ENCODE measurements around the gene LRRC55.

LRRC55 gene

DNA sequence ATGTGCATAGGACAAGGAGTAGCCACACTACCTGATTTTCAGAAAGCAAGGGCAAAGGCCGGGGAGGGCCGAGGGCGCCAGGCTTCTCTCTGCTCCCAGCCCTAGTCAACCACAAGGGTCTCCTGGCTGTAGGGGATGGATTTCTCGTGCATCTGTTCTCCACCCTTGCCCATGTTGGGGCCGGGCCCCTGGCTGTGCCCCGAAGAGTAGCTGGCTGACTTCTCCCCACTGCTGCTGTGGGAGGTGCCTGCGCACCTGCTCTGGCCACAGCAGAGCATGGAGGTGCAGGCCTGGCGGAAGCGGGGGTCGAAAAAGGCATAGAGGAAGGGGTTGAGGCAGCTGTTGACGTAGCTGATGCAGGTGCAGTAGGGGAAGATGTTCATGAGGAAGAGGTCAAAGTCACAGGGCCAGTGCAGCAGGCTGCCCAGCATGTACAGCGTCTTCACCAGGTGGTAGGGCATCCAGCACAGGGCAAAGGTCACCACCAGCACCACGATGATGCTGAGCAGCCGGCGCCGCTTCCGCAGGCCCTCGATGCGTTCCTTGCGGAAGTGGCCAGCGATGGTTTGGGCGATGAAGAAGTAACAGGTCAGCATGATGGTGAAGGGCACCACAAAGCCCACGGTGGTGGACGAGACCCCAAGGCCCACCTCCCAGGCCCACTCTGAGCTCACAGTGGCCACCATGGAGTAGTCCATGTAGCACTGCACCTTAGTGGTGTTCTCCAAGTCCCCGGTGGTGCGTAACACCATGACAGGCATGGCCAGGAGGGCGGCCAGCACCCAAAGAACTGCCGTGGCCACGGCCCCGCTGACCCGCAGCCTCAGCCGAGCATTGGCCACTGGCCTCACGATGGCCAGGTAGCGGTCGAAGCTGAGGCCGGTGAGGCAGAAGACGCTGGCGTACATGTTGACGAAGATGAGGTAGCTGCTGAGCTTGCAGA is 54.3 kb downstream of the LRRC55 start:
- H3K4me3 ChIP-seq (ENCODE audit: severe bottlenecking): no peak overlapping the region
- H3K4me1 ChIP-seq (ENCODE audit: insufficient read depth, poor library complexity, severe bottlenecking): no peaks in the 10 kb centered on the region
- H3K27ac ChIP-seq (ENCODE audit: poor library complexity, severe bottlenecking): no peak overlapping the region
- ATAC-seq (ENCODE audit: low read depth) (no peak), DNase-seq (ENCODE audit: low spot score) (no peak)
- no peaks in the 10 kb centered on the region for H3K9me3 ChIP-seq (ENCODE audit: severe bottlenecking)
- TF ChIP-seq, protein P1, sequence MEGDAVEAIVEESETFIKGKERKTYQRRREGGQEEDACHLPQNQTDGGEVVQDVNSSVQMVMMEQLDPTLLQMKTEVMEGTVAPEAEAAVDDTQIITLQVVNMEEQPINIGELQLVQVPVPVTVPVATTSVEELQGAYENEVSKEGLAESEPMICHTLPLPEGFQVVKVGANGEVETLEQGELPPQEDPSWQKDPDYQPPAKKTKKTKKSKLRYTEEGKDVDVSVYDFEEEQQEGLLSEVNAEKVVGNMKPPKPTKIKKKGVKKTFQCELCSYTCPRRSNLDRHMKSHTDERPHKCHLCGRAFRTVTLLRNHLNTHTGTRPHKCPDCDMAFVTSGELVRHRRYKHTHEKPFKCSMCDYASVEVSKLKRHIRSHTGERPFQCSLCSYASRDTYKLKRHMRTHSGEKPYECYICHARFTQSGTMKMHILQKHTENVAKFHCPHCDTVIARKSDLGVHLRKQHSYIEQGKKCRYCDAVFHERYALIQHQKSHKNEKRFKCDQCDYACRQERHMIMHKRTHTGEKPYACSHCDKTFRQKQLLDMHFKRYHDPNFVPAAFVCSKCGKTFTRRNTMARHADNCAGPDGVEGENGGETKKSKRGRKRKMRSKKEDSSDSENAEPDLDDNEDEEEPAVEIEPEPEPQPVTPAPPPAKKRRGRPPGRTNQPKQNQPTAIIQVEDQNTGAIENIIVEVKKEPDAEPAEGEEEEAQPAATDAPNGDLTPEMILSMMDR (IDR thresholded peaks at IDR 0.05; ENCODE audit: poor library complexity, severe bottlenecking): no peak
- H3K27me3 ChIP-seq (ENCODE audit: insufficient read depth, poor library complexity, severe bottlenecking): peaks cover 25% of the 10 kb centered on the region
- no peaks in the 10 kb centered on the region for H3K36me3 ChIP-seq (ENCODE audit: low read depth)

DNA sequence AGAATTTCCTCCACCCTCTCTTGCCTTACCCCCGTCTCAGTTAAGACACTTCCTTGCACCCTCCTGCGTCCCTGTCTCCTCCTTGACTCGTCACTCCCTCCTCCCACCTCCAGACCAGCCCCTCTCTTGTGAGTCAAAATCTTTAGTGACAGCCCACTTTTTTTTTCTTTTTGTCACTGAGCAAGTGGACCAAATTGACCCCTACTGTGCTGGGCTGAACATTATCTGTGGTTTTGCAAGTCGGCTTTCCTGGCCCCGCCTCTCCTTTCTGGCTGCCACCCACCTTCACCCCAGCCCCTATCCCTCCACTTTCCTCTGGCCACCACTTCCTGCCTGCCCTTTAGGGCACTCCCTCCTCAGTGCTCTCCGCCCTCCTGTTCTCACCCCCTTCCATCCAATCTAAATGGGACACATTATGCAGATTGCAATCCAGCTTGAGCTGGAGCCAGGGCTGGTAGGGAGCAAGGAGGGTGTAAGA is 55.5 kb downstream of the LRRC55 start, which contains the start of gene APLNR:
TSS of gene APLNR (minus strand) at position 47 of the 478 bp plus-strand sequence. CDS start 246 bp downstream, outside the sequence.
- H3K4me3 ChIP-seq (ENCODE audit: severe bottlenecking): no peak within 1 kb of the TSS

DNA sequence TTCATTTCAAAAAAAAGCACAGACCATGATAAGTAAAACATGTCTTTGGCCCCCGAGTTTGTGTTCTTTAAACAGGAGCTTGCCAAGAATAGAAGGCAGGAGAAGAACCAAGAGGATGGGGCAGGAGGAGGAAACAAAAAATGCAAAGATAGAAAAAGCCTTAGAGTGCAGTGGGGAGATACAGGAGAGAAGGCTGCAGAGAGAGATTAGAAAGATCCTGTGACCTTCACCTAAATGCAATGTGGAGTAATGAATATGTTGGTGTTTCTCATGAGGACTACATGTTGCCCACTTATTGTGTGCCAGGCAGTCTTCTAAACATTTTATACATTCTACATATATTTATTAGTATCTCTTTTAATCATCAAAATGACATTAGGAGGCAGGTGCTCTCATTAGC is 57.6 kb downstream of the LRRC55 start:
- TF ChIP-seq, protein P1 (IDR thresholded peaks at IDR 0.05; ENCODE audit: poor library complexity, severe bottlenecking): no peak
- Histone ChIP-seq H3K36me3 (ENCODE audit: low read depth) (no peaks in the 10 kb centered on the region), H3K4me1 (ENCODE audit: insufficient read depth, poor library complexity, severe bottlenecking) (no peaks in the 10 kb centered on the region), H3K27ac (ENCODE audit: poor library complexity, severe bottlenecking) (no peak overlapping the region), H3K27me3 (ENCODE audit: insufficient read depth, poor library complexity, severe bottlenecking) (no peaks in the 10 kb centered on the region), H3K4me3 (ENCODE audit: severe bottlenecking) (no peak overlapping the region), H3K9me3 (ENCODE audit: severe bottlenecking) (no peaks in the 10 kb centered on the region)
- ATAC-seq (ENCODE audit: low read depth): no peak
- no peak for DNase-seq (ENCODE audit: low spot score)

More for the DNA sequence above, 55.5 kb downstream of the LRRC55 start, which contains the start of gene APLNR:
- H3K36me3 ChIP-seq (ENCODE audit: low read depth): no peaks in the 10 kb centered on the region
- peaks cover 12% of the 10 kb centered on the region for H3K27me3 ChIP-seq (ENCODE audit: insufficient read depth, poor library complexity, severe bottlenecking)
- DNase-seq (ENCODE audit: low spot score): no peak
- ATAC-seq (ENCODE audit: low read depth): peak; percentile 13; the same call in 1 of the 3 replicates
- H3K9me3 ChIP-seq (ENCODE audit: severe bottlenecking): no peaks in the 10 kb centered on the region
- TF ChIP-seq, protein P1 (IDR thresholded peaks at IDR 0.05; ENCODE audit: poor library complexity, severe bottlenecking): no peak
- no peak within 1 kb of the TSS for H3K27ac ChIP-seq (ENCODE audit: poor library complexity, severe bottlenecking)
- H3K4me1 ChIP-seq (ENCODE audit: insufficient read depth, poor library complexity, severe bottlenecking): no peaks in the 10 kb centered on the region

DNA sequence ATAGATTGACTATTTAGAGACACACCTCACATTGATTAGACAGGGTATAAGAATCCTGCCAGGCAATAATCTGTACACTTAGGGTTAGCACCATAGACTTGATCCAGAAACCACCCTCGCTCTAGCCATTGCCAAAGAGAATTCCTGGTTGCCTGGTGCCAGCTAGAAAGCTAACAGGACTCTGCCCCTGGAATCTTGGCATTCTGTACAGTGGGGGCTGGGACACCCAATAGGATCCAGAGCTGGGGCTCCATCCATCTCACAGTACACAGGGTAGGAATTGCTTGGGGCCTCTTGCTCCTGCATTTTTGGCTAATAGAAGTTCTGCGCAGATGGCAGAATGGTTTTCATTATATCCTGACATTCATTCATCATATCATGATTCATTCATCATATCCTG is 58.3 kb downstream of the LRRC55 start:
- Histone ChIP-seq H3K4me3 (ENCODE audit: severe bottlenecking) (no peak overlapping the region), H3K4me1 (ENCODE audit: insufficient read depth, poor library complexity, severe bottlenecking) (no peaks in the 10 kb centered on the region), H3K27me3 (ENCODE audit: insufficient read depth, poor library complexity, severe bottlenecking) (no peaks in the 10 kb centered on the region), H3K36me3 (ENCODE audit: low read depth) (no peaks in the 10 kb centered on the region), H3K27ac (ENCODE audit: poor library complexity, severe bottlenecking) (no peak overlapping the region), H3K9me3 (ENCODE audit: severe bottlenecking) (no peaks in the 10 kb centered on the region)
- TF ChIP-seq, protein P1 (IDR thresholded peaks at IDR 0.05; ENCODE audit: poor library complexity, severe bottlenecking): no peak
- ATAC-seq (ENCODE audit: low read depth) (no peak), DNase-seq (ENCODE audit: low spot score) (no peak)
